Right cardiac atrium (tissue), 5 donors: ENCODE results near the gene ADAMTS1. TPM values are rescaled to one million over a fixed set of nuclear protein-coding genes. Genes with fewer than 3 reads are reported as not detected.

Experiments
- ATAC-seq, 2 donors: fragments of 200-7000 bp; cut with Tn5 transposase; one replicate each; pipeline versions ENCODE4 v1.8.0 to v1.9.1; 2020; ENCODE audit warnings: moderate library complexity in 2 of 2, mild to moderate bottlenecking in 1 of 2
- DNase-seq, 3 donors: peaks; one replicate each; pipeline ENCODE4 v3.0.0-alpha.2; 2020
- H3K27ac ChIP-seq: one replicate; pipeline ENCODE4 v1.5.1; 2013; ENCODE audit warnings: mild to moderate bottlenecking, low read length, control low read depth, moderate library complexity
- H3K27me3 ChIP-seq: one replicate; pipeline ENCODE4 v1.6.1; 2013; ENCODE audit not compliant: control insufficient read depth, insufficient read depth
- H3K4me1 ChIP-seq: one replicate; pipeline ENCODE4 v1.6.1; 2013; ENCODE audit warnings: low read length; ENCODE audit not compliant: control insufficient read depth, insufficient read depth
- H3K4me3 ChIP-seq: one replicate; pipeline ENCODE4 v1.5.1; 2013; ENCODE audit warnings: low read length, control low read depth
- H3K9me3 ChIP-seq: one replicate; pipeline ENCODE4 v1.6.1; 2013; ENCODE audit warnings: low read length; ENCODE audit not compliant: control insufficient read depth
- WGBS: extraction: QIAGEN DNeasy Blood & Tissue Kit; methylation state at CpG from one replicate; pipeline ENCODE4 v1.1.7; 2013; 5-methylcytosine and 5-hydroxymethylcytosine counted together
- intact Hi-C, 4 donors: fragments of 100-400 bp; cut with DNase I; formaldehyde crosslinking; loops; one replicate each; pipeline versions ENCODE4 v1.11.0 to v1.14.0; 2022 to 2023
- polyA plus RNA-seq: library from polyadenylated mRNA; stranded (reverse); fragments of 200-250 nt; gene quantifications from one replicate; pipeline ENCODE4 v1.2.3, GENCODE V29; 2013
- total RNA-seq, 4 donors: library from RNA; stranded (reverse); fragmentation: NEBNext Ultra II Directional; extraction: Animal tissue kit (Norgen Biotek cat#: 25700); gene quantifications; one replicate each; pipeline ENCODE4 v1.2.1, GENCODE V29; 2021
- donor health status: healthy with polysubstance abuse.
- donor health status: DM: no; HTN: yes; CAD: no.
- donor health status: DM: no; HTN: no; CAD: no.
- donor health status: DM: no; HTN: yes; CAD: no; lungs with severe emphysema.
- donor health status: DM: yes; HTN: yes; CAD: no.

Gene ADAMTS1
- total and polyA plus RNA-seq, 5 donors = 52.3 to 142 (median 80.2) TPM

- intact Hi-C loops = no loop called here
- peak in 1 of 3 donors; percentile 18 for DNase-seq
- Histone ChIP-seq H3K9me3 (no peaks in the 10 kb centered on the region), H3K27ac (no peak overlapping the region), H3K4me3 (no peak overlapping the region), H3K4me1 (no peaks in the 10 kb centered on the region), H3K27me3 (no peaks in the 10 kb centered on the region)
- no peak for ATAC-seq
- WGBS = 54% methylated on average over 3 of the region's 3 CpGs
Observed at GRCh38 chr21:26800001-26800400, 45.2 kb downstream of the ADAMTS1 start.

GRCh38 chr21:26798856-26799751 is 46.1 kb downstream of the ADAMTS1 start:
- 93% methylated on average over 8 of the region's 8 CpGs for WGBS
- Histone ChIP-seq H3K4me3 (no peak overlapping the region), H3K27me3 (no peaks in the 10 kb centered on the region), H3K27ac (no peak overlapping the region), H3K9me3 (no peaks in the 10 kb centered on the region), H3K4me1 (no peaks in the 10 kb centered on the region)
- intact Hi-C loops = no loop called here
- ATAC-seq (no peak), DNase-seq (no peak)

- Histone ChIP-seq H3K27ac (no peak overlapping the region), H3K27me3 (no peaks in the 10 kb centered on the region), H3K4me3 (no peak overlapping the region), H3K4me1 (no peaks in the 10 kb centered on the region), H3K9me3 (no peaks in the 10 kb centered on the region)
- WGBS = 95% methylated on average over 10 of the region's 10 CpGs
- intact Hi-C loops = no loop called here
- DNase-seq (no peak), ATAC-seq (no peak)
Observed at GRCh38 chr21:26797878-26798456, 47.2 kb downstream of the ADAMTS1 start.

GRCh38 chr21:26795866-26796329 is 49.3 kb downstream of the ADAMTS1 start:
- H3K4me1 ChIP-seq = no peaks in the 10 kb centered on the region
- H3K27ac ChIP-seq = peak overlapping the region; percentile 15
- 22% methylated on average over 6 of the region's 6 CpGs for WGBS
- intact Hi-C loops = no loop called here
- DNase-seq (peak in 2 of 3 donors; percentile 65 to 77), ATAC-seq (peak; percentile 84 to 93)
- no peak overlapping the region for H3K4me3 ChIP-seq
- H3K9me3 ChIP-seq = no peaks in the 10 kb centered on the region
- no peaks in the 10 kb centered on the region for H3K27me3 ChIP-seq

GRCh38 chr21:26795412-26795805 is 49.8 kb downstream of the ADAMTS1 start:
- Histone ChIP-seq H3K4me3 (no peak overlapping the region), H3K4me1 (no peaks in the 10 kb centered on the region), H3K27ac (peak overlapping the region; percentile 15), H3K9me3 (no peaks in the 10 kb centered on the region), H3K27me3 (no peaks in the 10 kb centered on the region)
- intact Hi-C loops = no loop called here
- DNase-seq = no peak
- no peak for ATAC-seq
- 72% methylated on average over 10 of the region's 10 CpGs for WGBS

GRCh38 chr21:26794597-26795411 is 50.4 kb downstream of the ADAMTS1 start:
- 77% methylated on average over 5 of the region's 5 CpGs for WGBS
- Histone ChIP-seq H3K4me3 (no peak overlapping the region), H3K9me3 (no peaks in the 10 kb centered on the region), H3K4me1 (no peaks in the 10 kb centered on the region), H3K27ac (no peak overlapping the region), H3K27me3 (no peaks in the 10 kb centered on the region)
- ATAC-seq (no peak), DNase-seq (no peak)
- intact Hi-C loops = no loop called here

GRCh38 chr21:26790296-26790695 is 54.9 kb downstream of the ADAMTS1 start:
- DNase-seq (no peak), ATAC-seq (no peak)
- intact Hi-C loops = no loop called here
- H3K27me3 ChIP-seq = no peaks in the 10 kb centered on the region
- H3K27ac ChIP-seq = no peak overlapping the region
- no peak overlapping the region for H3K4me3 ChIP-seq
- no peaks in the 10 kb centered on the region for H3K4me1 ChIP-seq
- H3K9me3 ChIP-seq = no peaks in the 10 kb centered on the region

GRCh38 chr21:26788790-26789189 is 56.4 kb downstream of the ADAMTS1 start:
- intact Hi-C loops = no loop called here
- Histone ChIP-seq H3K9me3 (no peaks in the 10 kb centered on the region), H3K27ac (no peak overlapping the region), H3K27me3 (no peaks in the 10 kb centered on the region), H3K4me1 (no peaks in the 10 kb centered on the region), H3K4me3 (no peak overlapping the region)
- DNase-seq (peak; percentile 64 to 85 (median 70)), ATAC-seq (peak; percentile 93 to 95)
- WGBS = 46% methylated on average over 8 of the region's 8 CpGs

Other genes with a start within 250 kb of the ADAMTS1 start
- gene ADAMTS5, start 121.7 kb upstream of the ADAMTS1 start, total RNA-seq = 1 to 10 TPM; 2.1 to 4.8 (median 3.0) TPM
- 1.3 TPM for gene ADAMTS5, start 121.7 kb upstream of the ADAMTS1 start, polyA plus RNA-seq